Measurements from ENCODE around the gene SNX27. TPM values are rescaled to one million over a fixed set of nuclear protein-coding genes. Genes with fewer than 3 reads are reported as not detected.

The SNX27 gene
- total RNA-seq, 1 experiment from 2014 or later, result 56.0 TPM

GRCh38 chr1:151716771-151717631, 105.2 kb downstream of the SNX27 start, which contains the start of gene CELF3:
TSS of gene CELF3 (minus strand) at chr1:151716803. CDS start at chr1:151716020, 783 bp downstream.
- no peaks in the 10 kb centered on the region for H3K9me3 Mint-ChIP-seq
- peak within 1 kb of the TSS; percentile 75 for H3K4me3 Mint-ChIP-seq
- H3K27me3 Mint-ChIP-seq (ENCODE audit: low read depth), result peaks cover 64% of the 10 kb centered on the region
- POLR2A ChIA-PET, result interaction anchor here (0.6 to 2.1 kb wide), 6 partner anchors 12 to 207 kb away, joined by 3 to 7 read pairs (median 4); partner anchors contain the start of genes C2CD4D, MRPL9 and TDRKH
- H3K27ac Mint-ChIP-seq, result peak within 1 kb of the TSS; percentile 84; the same call in 1 of the 2 replicates
- ATAC-seq (peak; percentile 15), DNase-seq (ENCODE audit: low spot score) (peak; percentile 64)
- H3K4me1 Mint-ChIP-seq, result peaks cover 31% of the 10 kb centered on the region
- H3K36me3 Mint-ChIP-seq, result no peaks in the 10 kb centered on the region
- CTCF ChIA-PET, result interaction anchor here (0.6 to 3.9 kb wide), 19 partner anchors 7 to 347 kb away, joined by 3 to 48 read pairs (median 4); partner anchors contain the start of genes CGN and SNX27
- TF ChIP-seq CREB1 (CRISPR knock-in tag; IDR thresholded peaks at IDR 0.05) (no peak), CREM (CRISPR knock-in tag; IDR thresholded peaks at IDR 0.05) (0 out of 2 replicates have a peak, but pooled peaks have one; percentile 53), CDX4 (CRISPR knock-in tag; IDR thresholded peaks at IDR 0.05; ENCODE audit: borderline replicate concordance) (no peak), ZNF281 (CRISPR knock-in tag; IDR thresholded peaks at IDR 0.05) (0 out of 2 replicates have a peak, but pooled peaks have one; percentile 79), ZSCAN18 (CRISPR knock-in tag; IDR thresholded peaks at IDR 0.05) (0 out of 2 replicates have a peak, but pooled peaks have one; percentile 64), ERG (CRISPR knock-in tag; IDR thresholded peaks at IDR 0.05) (no peak), ARID4B (CRISPR knock-in tag; IDR thresholded peaks at IDR 0.05; ENCODE audit: borderline replicate concordance) (peak; percentile 66; the same call in 1 of the 2 replicates), MYBL2 (CRISPR knock-in tag; IDR thresholded peaks at IDR 0.05) (0 out of 2 replicates have a peak, but pooled peaks have one; percentile 32), NR1H2 (CRISPR knock-in tag; IDR thresholded peaks at IDR 0.05) (0 out of 2 replicates have a peak, but pooled peaks have one; percentile 24)

- H3K9me3 Mint-ChIP-seq, result no peaks in the 10 kb centered on the region
- no peak overlapping the region for H3K27ac Mint-ChIP-seq
- CTCF ChIA-PET, result interaction anchor here (3.4 to 3.9 kb wide), 3 partner anchors 10 to 124 kb away, joined by 17 to 48 read pairs (median 44); no protein-coding TSS in a partner anchor
- DNase-seq (ENCODE audit: low spot score) (no peak), ATAC-seq (no peak)
- peaks cover 69% of the 10 kb centered on the region for H3K27me3 Mint-ChIP-seq (ENCODE audit: low read depth)
- no peaks in the 10 kb centered on the region for H3K36me3 Mint-ChIP-seq
- 0 out of 2 replicates have a peak overlapping the region, but pooled peaks have one; percentile 71 for H3K4me3 Mint-ChIP-seq
- POLR2A ChIA-PET, result no interaction called here
- peaks cover 31% of the 10 kb centered on the region for H3K4me1 Mint-ChIP-seq
- TF ChIP-seq CBFB (CRISPR knock-in tag; IDR thresholded peaks at IDR 0.05; ENCODE audit: low read depth) (no peak), HMGA2 (CRISPR knock-in tag; IDR thresholded peaks at IDR 0.05) (no peak), SMAD4 (CRISPR knock-in tag; IDR thresholded peaks at IDR 0.05) (no peak), TP53 (CRISPR knock-in tag; IDR thresholded peaks at IDR 0.05) (no peak), NR2C2 (CRISPR knock-in tag; IDR thresholded peaks at IDR 0.05) (no peak), GABPB1 (CRISPR knock-in tag; IDR thresholded peaks at IDR 0.05) (no peak), USF1 (CRISPR knock-in tag; IDR thresholded peaks at IDR 0.05) (no peak), ZNF512 (CRISPR knock-in tag; IDR thresholded peaks at IDR 0.05; ENCODE audit: borderline replicate concordance) (no peak)
Measured at GRCh38 chr1:151718011-151718431, 106.2 kb downstream of the SNX27 start.

Measured in WTC11 (cell line).